CD4-positive, alpha-beta T cell treated with Interleukin-6 at 100 ng/mL for 8 hours (primary cell): ENCODE data around the gene PPP2R3C.
"Not testable (repeated sequence)": the region's sequence is repeated elsewhere in the genome, so short reads cannot be mapped to it uniquely, and the experiment has no call there.

ENCODE experiments used
- DNase-seq: peaks from one replicate; pipeline ENCODE4 v3.0.0-alpha.2; 2020; ENCODE audit warnings: mixed read lengths, low spot score

PPP2R3C gene

DNA sequence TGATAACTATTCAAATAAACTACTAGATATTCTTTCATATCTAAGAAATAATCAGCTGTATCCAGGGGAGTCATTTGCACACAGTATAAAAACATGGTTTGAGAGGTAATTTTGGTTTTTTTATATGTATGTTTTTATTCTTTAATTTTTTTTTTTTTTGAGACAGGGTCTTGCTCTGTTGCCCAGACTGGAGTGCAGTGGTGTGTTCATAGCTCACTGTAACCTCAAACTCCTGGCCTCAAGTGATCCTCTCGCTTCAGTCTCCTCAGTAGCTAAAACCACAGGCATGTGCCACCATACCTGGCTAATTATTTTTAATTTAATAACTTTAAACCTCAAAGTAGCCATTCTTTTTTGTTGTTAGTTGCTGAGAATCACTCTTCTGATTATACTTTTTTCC, 2.3 kb upstream of the PPP2R3C start:
- no peak for DNase-seq

DNA sequence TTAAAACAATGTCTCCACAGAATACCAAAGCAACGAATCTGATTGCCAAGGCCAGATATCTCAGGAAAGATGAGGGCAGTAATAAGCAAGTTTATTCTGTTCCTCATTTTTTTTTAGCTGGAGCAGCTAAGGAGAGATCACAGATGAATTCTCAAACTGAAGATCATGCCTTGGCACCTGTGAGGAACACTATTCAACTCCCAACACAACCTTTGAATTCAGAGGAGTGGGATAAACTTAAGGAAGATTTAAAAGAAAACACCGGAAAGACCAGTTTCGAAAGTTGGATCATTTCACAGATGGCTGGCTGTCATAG, 1.6 kb upstream of the PPP2R3C start:
- no peak for DNase-seq

DNA sequence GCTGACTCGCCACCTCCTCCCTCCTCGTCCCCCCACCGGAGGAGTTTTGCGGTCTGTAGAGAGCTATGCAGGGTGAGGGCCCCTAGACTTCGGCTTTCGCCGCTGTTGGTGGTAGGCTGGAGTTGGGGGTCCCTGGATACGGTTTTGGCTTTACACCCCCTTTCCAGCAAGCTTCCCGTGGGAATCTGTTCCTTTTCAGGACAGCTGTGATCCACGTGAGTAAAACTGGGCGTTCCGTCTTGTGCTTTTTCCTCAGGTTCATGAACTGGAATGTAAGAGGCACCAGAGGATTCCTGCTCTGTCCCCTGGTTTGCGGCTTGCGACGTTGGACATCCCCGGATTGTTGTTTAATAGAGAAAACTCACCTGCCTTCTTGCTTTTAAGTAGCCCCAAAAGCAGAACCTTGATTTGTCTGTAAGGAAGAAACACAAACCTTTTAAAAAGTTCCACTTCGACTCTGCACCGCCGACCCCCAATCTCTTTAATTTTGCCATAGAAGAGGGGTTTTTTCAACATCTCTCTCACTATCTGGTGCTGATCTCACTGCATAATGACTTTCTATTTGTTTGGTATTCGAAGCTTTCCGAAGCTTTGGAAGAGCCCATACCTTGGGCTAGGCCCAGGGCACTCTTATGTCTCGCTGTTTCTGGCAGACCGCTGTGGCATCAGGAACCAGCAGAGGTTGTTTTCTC, 1.1 kb upstream of the PPP2R3C start:
- no peak for DNase-seq

DNA sequence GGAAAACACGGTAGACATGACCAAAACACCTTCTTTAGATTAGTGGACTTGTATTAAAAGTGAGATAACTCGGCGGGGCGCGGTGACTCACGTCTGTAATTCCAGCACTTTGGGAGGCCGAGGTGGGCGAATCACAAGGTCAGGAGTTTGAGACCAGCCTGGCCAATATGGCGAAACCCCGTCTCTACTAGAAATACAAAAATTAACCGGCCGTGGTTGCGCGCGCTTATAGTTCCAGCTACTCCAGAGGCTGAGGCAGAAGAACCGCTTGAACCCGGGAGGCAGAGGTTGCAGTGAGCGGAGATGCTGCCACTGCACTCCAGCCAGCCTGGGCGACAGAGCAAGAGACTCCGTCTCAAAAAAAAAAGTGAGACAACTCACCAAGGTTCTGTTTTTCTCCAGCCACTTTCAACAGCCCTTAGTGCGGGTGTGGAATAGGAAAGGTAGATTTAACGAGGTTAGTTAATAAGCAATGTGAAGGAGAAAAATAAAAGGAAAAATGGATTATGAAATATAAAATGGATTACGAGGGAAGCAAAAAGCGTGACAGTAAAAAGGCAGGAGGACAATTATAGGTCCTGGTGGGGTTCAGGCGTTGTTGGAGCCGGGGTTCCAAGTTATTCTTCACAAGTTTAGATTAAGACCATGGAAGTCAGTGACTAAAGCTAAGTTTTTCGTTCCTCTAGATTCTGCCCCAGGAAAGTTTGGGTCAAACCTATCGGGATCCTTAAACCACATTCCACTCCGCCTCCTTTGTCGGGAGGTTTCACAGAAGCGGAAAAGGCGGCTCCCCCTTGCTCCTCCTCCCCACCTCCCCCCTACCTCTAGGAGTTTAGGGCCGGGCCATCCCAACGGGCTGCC, 534 bp downstream of the PPP2R3C start:
- no peak for DNase-seq

DNA sequence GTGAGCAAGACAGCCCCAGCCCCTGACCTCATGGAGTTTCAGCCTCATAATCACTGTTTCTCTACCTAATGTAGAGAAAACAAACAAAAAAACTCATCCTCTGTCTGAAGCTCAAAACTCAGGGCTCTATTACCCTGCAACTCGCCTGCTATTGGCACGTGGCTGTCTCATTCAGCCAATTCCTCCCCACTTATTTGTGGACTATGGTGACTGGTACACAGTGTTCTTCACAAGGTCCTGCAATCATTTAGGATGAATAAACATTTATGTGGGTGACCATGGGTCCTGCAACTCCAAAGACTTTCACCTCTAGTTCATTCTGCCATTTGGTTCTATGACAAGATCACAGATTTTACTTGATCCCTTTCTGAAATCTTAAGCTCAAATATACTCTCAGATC, 4.7 kb downstream of the PPP2R3C start:
- DNase-seq, result no peak

DNA sequence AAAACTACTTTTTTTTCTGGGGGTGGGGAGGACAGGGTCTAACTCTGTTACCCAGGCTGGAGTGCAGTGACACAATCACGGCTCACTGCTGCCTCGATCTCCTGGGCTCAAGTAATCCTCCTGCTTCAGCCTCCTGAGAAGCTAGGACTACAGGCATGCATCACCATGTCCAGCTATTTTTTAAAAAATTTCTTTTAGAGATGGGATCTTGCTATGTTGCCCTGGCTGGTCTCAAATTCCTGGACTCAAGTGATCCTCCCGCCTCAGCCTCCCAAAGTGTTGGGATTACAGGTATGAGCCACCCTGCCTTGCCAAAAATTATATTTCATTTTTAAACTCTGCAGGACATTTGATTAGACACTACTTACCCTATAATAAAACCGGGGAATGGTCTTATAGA, 5.5 kb downstream of the PPP2R3C start:
- no peak for DNase-seq

DNA sequence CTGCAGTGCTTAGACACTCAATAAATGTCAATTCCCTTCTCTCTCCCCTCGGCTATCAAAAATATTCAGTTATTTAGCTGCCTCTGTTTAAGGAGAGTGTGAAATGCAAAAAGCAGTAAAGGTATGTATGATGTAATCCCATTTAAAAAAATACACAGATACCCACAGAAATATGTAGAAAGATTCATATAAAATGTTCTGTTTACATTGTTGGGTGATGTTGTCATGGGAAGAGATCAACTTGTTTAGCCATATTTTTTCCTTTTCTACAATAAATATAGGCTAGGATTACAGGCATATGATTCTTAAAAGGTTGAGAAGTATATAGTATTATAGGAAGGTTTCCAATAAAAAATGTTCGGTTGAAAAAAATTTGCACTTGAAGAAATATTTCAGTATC, 7.8 kb downstream of the PPP2R3C start:
- no peak for DNase-seq

DNA sequence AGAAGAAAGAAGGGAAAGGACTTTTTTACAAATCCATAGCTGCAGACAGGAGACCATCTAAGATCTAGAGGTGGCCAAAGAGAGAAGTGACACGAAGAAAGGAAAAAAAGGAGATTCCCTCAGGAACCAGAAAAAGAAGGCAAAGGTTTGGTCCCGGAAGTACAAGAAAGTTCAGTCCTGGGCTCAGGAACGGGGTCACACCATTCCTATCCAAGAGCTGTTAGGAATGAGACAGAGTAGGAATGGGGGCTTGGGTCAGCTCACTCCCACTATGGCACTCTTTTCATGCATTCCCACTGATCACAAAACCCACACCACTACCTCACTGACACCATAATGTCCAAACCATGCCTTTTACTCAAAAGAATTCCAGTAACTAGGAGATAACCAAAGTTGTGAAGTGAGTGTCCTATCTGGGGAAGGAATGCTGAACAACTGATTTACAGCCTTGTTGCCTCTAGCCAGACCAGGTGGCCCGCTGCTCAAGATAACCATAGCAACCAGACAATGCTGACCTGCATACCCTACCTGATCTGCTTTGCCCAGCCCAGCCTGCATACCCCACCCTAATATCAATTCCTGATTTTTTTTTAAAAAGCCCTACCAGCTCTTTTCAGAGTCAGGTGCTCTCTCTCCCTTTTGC, 8.4 kb downstream of the PPP2R3C start:
- no peak for DNase-seq

DNA sequence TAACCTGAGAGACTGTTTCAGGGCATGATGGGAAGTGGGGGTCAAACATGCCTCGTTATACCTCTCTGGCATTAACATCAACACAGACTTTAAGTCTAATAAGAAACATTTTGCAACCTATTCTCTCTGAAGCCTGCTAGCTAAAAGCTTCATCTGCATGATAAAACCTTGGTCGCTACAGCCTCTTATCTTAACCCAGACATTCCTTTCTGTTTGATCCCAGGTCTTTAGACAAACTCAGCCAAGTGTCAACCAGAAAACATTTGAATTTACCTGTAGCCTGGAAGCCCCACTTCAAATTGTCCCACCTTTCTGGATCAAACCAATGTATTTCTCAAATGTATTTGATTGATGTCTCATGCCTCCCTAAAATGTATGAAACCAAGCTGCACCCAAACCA, 9.1 kb downstream of the PPP2R3C start:
- DNase-seq, result no peak

DNA sequence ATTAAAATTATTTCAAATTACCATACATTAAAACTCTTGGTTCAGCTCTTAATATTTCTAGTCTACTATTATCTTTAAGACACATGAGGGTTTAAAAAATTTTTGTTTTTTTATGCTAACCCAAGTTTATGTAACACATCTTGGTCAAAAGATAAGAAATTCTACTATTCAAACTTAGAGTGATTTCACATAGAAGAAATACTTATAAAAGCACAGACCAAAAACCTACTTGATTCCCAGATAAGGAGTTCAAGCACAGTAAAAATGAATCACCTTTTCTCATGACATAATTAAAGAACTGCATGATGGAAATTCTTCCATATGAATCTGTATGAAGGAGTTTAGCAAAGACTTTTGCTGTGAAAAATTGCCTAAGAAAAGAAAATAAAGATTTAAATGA, 13.9 kb downstream of the PPP2R3C start:
- no peak for DNase-seq

DNA sequence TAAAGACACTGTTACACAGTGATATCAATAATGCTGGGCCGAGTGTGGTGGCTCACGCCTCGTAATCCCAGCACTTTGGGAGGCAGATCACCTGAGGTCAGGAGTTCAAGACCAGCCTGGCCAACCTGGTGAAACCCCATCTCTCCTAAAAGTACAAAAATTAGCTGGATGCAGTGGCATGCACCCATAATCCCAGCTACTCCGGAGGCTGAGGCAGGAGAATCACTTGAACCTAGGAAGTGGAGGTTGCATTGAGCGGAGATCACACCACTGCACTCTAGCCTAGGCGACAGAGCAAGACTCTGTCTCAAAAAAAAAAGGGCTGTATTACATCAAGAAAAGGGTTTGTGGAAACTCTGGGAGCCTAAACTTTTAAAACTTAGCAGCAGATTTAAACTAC, 27.1 kb downstream of the PPP2R3C start:
- not testable (repeated sequence) for DNase-seq

DNA sequence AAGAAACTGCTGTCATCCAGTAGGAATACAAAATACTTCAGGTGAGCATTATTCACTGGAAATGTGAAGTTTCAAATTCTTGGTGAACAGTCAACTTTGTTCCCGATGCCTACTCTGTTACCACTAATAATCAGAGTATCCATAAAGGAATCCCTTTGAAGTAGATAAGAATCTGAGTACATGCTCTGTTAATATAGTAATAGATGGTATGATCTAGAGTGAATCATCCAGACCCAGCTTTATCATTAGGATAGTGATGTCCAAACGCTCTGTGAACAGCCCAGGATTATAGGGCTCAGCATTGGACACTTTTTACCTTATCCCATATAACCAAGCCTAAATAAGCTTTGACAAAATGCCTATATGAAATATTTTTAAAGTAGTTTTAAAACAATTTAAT, 33.3 kb downstream of the PPP2R3C start:
- no peak for DNase-seq

DNA sequence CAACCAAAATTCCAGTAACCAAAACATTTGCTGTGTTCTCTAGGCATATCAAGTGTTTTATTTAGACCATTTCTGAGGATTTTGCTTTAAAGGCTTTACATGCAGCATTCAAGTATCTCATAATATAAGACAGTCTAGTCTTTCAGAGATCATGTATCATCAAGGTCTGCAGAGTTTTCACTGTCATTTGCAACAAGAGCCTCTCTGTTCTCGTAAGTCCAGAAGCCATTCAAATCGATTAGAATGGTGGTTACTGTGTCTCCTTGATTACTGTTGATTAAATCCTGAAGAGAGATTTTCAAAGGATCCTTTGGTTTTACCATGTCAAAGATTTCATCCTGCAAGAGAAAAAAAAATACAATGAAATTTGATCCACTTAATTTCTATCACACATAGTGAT, 36.3 kb downstream of the PPP2R3C start:
- DNase-seq, result no peak

DNA sequence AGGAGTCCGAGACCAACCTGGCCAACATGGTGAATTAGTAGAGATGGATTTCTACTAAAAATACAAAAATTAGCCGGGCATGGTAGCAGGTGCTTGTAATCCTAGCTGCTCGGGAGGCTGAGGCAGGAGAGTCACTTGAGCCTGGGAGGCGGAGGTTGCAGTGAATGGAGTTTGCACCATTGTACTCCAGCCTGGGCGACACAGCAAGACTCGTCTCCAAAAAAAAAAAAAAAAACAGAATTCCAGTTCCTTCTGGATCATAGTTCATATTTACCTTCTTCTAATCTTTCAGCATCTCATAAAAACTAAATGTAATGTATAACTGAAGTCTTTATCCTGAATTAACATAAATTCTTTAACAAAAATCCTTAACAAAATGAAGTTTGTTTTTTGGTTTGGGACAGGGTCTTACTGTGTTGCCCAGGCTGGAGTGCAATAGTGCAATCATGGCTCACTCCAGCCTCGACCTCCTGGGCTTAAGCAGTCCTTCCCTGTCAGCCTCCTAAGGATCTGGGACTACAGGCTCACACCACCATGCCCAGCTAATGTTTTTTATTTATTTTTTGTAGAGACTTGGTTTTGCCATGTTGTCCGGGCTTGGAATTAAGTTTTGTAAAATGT, 38.1 kb downstream of the PPP2R3C start:
- no peak for DNase-seq

DNA sequence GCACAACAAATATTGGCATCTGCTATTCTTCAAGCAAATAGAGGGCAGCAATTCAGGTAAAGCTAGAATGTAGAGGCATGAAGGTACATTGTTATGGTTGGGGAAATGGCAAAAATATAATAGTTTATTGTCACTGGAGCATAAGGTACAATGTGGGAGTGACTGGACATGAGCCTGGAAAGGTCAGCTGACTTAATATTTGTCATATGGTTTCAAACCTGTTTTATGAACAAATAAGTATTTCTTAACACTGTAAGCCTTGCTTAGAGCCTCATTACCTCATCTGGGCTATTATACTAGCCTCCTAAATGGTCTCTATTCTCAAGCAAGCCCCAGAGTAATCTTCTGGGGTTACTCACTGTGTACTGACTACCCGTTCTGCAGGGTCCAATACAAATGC, 42.0 kb downstream of the PPP2R3C start:
- no peak for DNase-seq

DNA sequence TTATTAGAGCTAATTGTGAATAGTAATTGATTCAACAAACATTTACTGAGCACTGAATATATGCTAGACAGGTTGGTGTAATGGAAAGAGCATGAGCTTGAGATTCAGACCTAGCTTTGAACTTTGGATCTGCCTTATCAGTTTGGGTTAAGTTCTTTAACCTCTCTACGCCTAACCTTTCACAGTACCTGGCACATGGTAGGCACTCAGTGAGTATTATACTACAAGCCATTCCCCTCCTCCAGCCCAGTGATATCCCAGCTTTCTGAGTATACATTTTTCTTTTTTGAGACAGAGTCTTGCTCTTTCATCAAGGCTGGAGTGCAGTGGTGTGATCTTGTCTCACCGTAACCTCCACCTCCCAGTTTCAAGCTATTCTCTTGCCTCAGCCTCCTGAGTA, 43.7 kb downstream of the PPP2R3C start:
- DNase-seq, result no peak

DNA sequence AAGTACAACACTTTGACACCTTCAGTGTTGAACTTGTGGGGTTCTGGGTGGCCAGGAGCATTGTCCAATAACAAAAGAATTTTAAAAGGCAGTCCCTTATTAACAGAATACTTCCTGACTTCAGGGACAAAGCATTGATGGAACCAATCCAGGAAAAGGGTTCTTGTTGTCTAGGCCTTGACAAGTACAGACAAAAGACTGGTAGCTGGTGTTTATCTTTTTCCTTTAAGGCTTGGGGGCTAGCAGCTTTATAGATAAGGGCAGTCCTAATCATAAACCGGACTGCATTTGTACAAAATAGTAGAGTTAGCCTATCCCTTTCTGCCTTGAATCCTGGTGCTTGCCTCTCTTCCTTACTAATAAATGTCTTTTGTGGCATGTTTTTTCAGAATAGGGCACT, 48.3 kb downstream of the PPP2R3C start:
- DNase-seq, result no peak

DNA sequence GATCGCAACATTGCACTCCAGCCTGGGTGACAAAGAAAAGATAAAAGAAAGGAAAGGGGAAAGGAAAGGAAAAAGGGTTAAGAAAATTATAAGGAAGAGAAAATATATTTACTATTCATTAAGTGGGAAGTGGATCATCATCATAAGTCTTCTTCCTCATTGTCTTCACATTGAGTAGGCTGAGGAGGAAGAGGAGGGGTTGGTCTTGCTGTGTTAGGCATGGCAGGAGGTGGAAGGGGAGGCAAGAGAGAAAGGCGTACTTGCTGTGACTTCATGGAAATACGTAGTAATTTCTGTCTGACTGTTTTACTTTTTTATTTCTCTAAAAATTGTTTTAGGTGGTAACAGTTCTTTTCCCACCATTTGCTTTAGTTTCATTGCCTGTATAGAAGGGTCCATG, 49.6 kb downstream of the PPP2R3C start:
- no peak for DNase-seq

DNA sequence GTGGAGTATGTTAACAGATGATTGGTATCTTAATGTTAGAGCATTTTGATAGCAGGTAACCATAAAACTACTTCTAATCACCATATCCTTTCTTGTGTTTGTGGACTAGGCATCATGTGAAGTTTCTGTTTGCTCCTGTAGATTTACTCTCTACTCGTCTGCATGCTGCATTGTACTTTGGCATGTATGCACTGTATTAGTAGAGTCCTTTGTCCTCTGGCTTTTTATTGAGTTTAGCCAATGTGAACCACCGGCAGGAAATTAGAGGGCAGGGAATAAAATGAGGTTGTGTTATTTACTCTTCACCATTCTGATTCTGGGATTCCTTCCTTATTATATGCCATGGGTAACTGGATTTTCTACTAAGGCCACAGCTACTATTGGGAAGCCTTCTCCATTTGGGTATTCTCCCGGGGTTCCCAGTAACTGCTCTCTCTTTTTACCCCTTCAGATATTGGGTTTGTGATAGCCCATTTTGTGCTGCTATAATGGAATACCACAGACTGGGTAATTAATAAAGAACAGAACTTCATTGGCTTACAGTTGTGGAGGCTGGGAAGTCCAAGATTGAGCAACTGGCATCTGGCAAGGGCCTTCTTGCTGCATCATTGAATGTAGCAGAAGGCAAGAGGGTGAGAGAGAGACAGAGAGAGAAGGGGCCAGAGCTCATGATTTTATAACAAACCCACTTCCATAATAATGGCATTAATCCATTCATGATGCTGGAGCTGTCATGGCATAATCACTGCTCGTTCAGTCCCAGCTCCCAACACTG, 53.4 kb downstream of the PPP2R3C start:
- DNase-seq, result no peak

DNA sequence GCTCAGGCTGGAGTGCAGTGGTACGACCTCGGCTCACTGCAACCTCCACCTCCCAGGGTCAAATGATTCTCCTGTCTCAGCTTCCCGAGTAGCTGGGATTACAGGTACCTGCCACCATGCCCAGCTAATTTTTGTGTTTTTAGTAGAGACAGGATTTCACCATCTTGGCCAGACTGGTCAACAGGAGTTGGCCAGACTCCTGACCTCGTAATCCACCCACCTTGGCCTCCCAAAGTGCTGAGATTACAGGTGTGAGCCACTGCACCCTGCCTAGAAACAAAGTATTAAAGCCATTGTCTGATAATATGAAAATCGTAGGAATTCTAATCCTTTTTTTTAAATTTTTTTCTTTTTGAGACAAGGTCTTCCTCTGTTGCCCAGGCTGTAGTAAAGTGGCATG, 56.1 kb downstream of the PPP2R3C start:
- not testable (repeated sequence) for DNase-seq

DNA sequence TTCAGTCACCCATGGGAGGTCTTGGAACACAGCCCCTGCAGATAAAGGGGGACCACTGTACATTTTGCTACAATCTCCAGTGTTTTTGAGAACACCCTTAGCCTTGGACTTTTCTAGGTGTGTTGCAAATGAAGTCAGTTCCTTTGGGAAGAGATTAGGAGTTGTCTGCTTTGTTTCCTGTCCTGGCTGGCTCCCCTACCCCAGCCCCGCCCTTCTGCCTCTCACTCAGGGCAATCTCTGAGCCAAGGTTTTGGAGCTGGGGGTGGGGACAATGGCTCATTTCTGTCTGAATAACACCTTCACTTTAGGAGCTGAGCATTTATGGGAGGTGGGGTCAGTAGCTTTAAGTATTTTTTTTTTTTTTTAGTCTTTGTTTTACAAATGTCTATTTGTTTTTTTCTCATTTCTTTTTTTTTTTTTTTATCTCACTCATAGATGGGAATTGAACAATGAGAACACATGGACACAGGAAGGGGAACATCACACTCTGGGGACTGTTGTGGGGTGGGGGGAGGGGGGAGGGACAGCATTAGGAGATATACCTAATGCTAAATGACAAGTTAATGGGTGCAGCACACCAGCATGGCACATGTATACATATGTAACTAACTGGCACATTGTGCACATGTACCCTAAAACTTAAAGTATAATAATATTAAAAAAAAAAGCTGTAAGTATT, 60.5 kb downstream of the PPP2R3C start:
- DNase-seq, result not testable (repeated sequence)

DNA sequence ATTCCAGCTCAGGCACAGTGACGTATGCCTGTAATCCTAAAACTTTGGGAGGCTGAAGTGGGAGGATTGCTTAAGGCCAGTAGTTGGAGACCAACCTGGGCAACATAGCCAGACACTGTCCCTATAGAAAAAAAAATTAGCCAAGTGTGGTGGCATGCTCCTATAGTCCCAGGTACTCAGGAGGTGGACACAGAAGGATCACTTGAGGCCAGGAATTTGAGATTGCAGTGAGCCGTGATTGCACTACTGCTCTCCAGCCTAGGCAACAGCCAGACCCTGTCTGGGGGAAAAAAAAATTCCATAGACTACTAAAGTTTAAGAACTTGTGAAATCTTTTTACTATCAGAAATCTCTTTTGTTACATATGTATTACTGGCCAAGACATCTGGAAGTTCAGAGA, 69.2 kb downstream of the PPP2R3C start:
- no peak for DNase-seq
